ENCODE results near the gene SYTL3.
"Not testable (repeated sequence)": the region's sequence is repeated elsewhere in the genome, so short reads cannot be mapped to it uniquely, and the experiment has no call there.

The SYTL3 gene

GRCh38 chr6:158642097-158642601, 7.7 kb upstream of the SYTL3 start:
- DNase-seq, result no peak

- no peak for DNase-seq
These were observed 6.0 kb upstream of the SYTL3 start for GRCh38 chr6:158643836-158644230.

- DNase-seq, result peak; percentile 99
These were observed 5.4 kb upstream of the SYTL3 start, which contains the start of gene DYNLT1 for GRCh38 chr6:158644231-158645063. TSS of gene DYNLT1 (minus strand) at chr6:158644743. CDS start at chr6:158644708, 35 bp downstream.

- no peak for DNase-seq
These were observed 4.5 kb upstream of the SYTL3 start for GRCh38 chr6:158645064-158646022.

- DNase-seq, result no peak
These were observed 3.6 kb upstream of the SYTL3 start for GRCh38 chr6:158646023-158646910.

GRCh38 chr6:158647501-158647900, 2.4 kb upstream of the SYTL3 start:
- DNase-seq, result no peak

- no peak for DNase-seq
These were observed 1.1 kb upstream of the SYTL3 start for GRCh38 chr6:158648682-158649131.

GRCh38 chr6:158651981-158652737, 2.3 kb downstream of the SYTL3 start:
- not testable (repeated sequence) for DNase-seq

- peak; percentile 75 for DNase-seq
These were observed 3.9 kb downstream of the SYTL3 start for GRCh38 chr6:158653577-158654354.

GRCh38 chr6:158654498-158654897, 4.6 kb downstream of the SYTL3 start:
- no peak for DNase-seq

GRCh38 chr6:158654960-158655489, 5.2 kb downstream of the SYTL3 start:
- no peak for DNase-seq

GRCh38 chr6:158655569-158656450, 6.0 kb downstream of the SYTL3 start:
- no peak for DNase-seq

- DNase-seq, result not testable (repeated sequence)
These were observed 7.1 kb downstream of the SYTL3 start for GRCh38 chr6:158656986-158657385.

- DNase-seq, result no peak
These were observed 10.5 kb downstream of the SYTL3 start for GRCh38 chr6:158660333-158660754.

- no peak for DNase-seq
These were observed 11.4 kb downstream of the SYTL3 start for GRCh38 chr6:158661156-158661685.

GRCh38 chr6:158662607-158662953, 12.7 kb downstream of the SYTL3 start:
- no peak for DNase-seq

GRCh38 chr6:158662954-158663624, 13.2 kb downstream of the SYTL3 start:
- no peak for DNase-seq

GRCh38 chr6:158663625-158664165, 13.8 kb downstream of the SYTL3 start:
- DNase-seq, result no peak
